H9 (cell line): ENCODE results near the gene DOCK2. TPM values are rescaled to one million over a fixed set of nuclear protein-coding genes. Genes with fewer than 3 reads are reported as not detected.

ENCODE experiments used
- DNase-seq: peaks from one replicate; pipeline ENCODE4 v3.0.0-alpha.2; 2017
- H2AFZ ChIP-seq: one replicate; pipeline ENCODE4 v1.6.1; 2013; ENCODE audit warnings: mild to moderate bottlenecking, low read length, control low read depth, moderate library complexity
- H2AK5ac ChIP-seq: 2 replicates; pipeline ENCODE4 v1.6.1; 2013; ENCODE audit warnings: low read length, control low read depth, mixed read lengths; ENCODE audit not compliant: insufficient read length
- H2BK120ac ChIP-seq: one replicate; pipeline ENCODE4 v1.6.1; 2013; ENCODE audit warnings: low read depth, mild to moderate bottlenecking, low read length, control low read depth, inconsistent platforms; ENCODE audit not compliant: poor library complexity, severe bottlenecking
- H2BK12ac ChIP-seq: 2 replicates; pipeline ENCODE4 v1.6.1; 2013; ENCODE audit warnings: low read length, control low read depth, mixed read lengths, low read depth; ENCODE audit not compliant: insufficient read length
- H2BK15ac ChIP-seq: 2 replicates; pipeline ENCODE4 v1.6.1; 2013; ENCODE audit warnings: low read depth, low read length, control low read depth
- H2BK20ac ChIP-seq: one replicate; pipeline ENCODE4 v1.6.1; 2013; ENCODE audit warnings: low read depth, mild to moderate bottlenecking, low read length, control low read depth, inconsistent platforms; ENCODE audit not compliant: poor library complexity, severe bottlenecking
- H2BK5ac ChIP-seq: 2 replicates; pipeline ENCODE4 v1.6.1; 2013; ENCODE audit warnings: low read length, control low read depth, mixed read lengths; ENCODE audit not compliant: insufficient read length
- H3K14ac ChIP-seq: 2 replicates; pipeline ENCODE4 v1.6.1; 2013; ENCODE audit warnings: low read length, control low read depth; ENCODE audit not compliant: insufficient read depth
- H3K18ac ChIP-seq: 2 replicates; pipeline ENCODE4 v1.6.1; 2013; ENCODE audit warnings: low read depth, mild to moderate bottlenecking, mixed read lengths, low read length, control low read depth; ENCODE audit not compliant: insufficient read length
- H3K23ac ChIP-seq: 2 replicates; pipeline ENCODE4 v1.6.1; 2013; ENCODE audit warnings: low read length, control low read depth, mixed read lengths, low read depth; ENCODE audit not compliant: insufficient read length
- H3K23me2 ChIP-seq: 2 replicates; pipeline ENCODE4 v1.6.1; 2013; ENCODE audit warnings: low read depth, mild to moderate bottlenecking, mixed read lengths, low read length, control low read depth; ENCODE audit not compliant: insufficient read length, poor library complexity, severe bottlenecking
- H3K27ac ChIP-seq: 2 replicates; pipeline ENCODE4 v1.5.1; 2013; ENCODE audit warnings: low read length, control low read depth, mixed read lengths, low read depth; ENCODE audit not compliant: insufficient read length
- H3K27me3 ChIP-seq: 2 replicates; pipeline ENCODE4 v1.6.1; 2013; ENCODE audit warnings: low read length, control low read depth, inconsistent platforms; ENCODE audit not compliant: insufficient read depth
- H3K4ac ChIP-seq: 2 replicates; pipeline ENCODE4 v1.6.1; 2013; ENCODE audit warnings: low read depth, mild to moderate bottlenecking, control low read depth, inconsistent platforms, low read length, moderate library complexity
- H3K4me1 ChIP-seq: 2 replicates; pipeline ENCODE4 v1.6.1; 2013; ENCODE audit warnings: low read length, control low read depth, inconsistent platforms; ENCODE audit not compliant: insufficient read depth
- H3K4me2 ChIP-seq: 2 replicates; pipeline ENCODE4 v1.6.1; 2013; ENCODE audit warnings: low read length, control low read depth, mixed read lengths; ENCODE audit not compliant: insufficient read length, insufficient read depth
- H3K56ac ChIP-seq: 2 replicates; pipeline ENCODE4 v1.6.1; 2013; ENCODE audit warnings: low read depth, mild to moderate bottlenecking, mixed read lengths, low read length, control low read depth; ENCODE audit not compliant: insufficient read length
- H3K79me1 ChIP-seq: 2 replicates; pipeline ENCODE4 v1.6.1; 2013; ENCODE audit warnings: low read depth, mild to moderate bottlenecking, moderate library complexity, low read length, control low read depth, inconsistent platforms; ENCODE audit not compliant: insufficient read depth, poor library complexity, severe bottlenecking
- H3K79me2 ChIP-seq: 2 replicates; pipeline ENCODE4 v1.6.1; 2013; ENCODE audit warnings: low read length, control low read depth, inconsistent platforms; ENCODE audit not compliant: insufficient read depth
- H3K9ac ChIP-seq: 2 replicates; pipeline ENCODE4 v1.6.1; 2013; ENCODE audit warnings: low read length, control low read depth, mixed read lengths; ENCODE audit not compliant: insufficient read length; ENCODE audit errors: extremely low read depth
- H3K9me3 ChIP-seq: one replicate; pipeline ENCODE4 v1.6.1; 2013; ENCODE audit warnings: low read depth, low read length, inconsistent platforms; ENCODE audit not compliant: control insufficient read depth
- H3T11ph ChIP-seq: one replicate; pipeline ENCODE4 v1.6.1; 2013; ENCODE audit warnings: mild to moderate bottlenecking, low read length, control low read depth, inconsistent platforms
- H4K20me1 ChIP-seq: one replicate; pipeline ENCODE4 v1.6.1; 2013; ENCODE audit not compliant: control insufficient read depth, insufficient read length, insufficient read depth
- H4K5ac ChIP-seq: 2 replicates; pipeline ENCODE4 v1.6.1; 2013; ENCODE audit warnings: low read depth, mild to moderate bottlenecking, mixed read lengths, low read length, control low read depth; ENCODE audit not compliant: insufficient read length
- H4K8ac ChIP-seq: replicated peaks from 2 replicates; pipeline ENCODE4 v1.6.1; 2013; ENCODE audit warnings: low read length, control low read depth, mixed read lengths, low read depth; ENCODE audit not compliant: insufficient read length
- H4K91ac ChIP-seq: 2 replicates; pipeline ENCODE4 v1.6.1; 2013; ENCODE audit warnings: low read depth, mild to moderate bottlenecking, moderate library complexity, mixed read lengths, low read length, control low read depth; ENCODE audit not compliant: insufficient read length
- H3K27ac Mint-ChIP-seq, 3 experiments: 2 replicates in 2 of 3; 3 replicates in 1 of 3; pipeline ENCODE4 v1.8.0; 2020 to 2021; ENCODE audit warnings: mixed read lengths in 3 of 3, mild to moderate bottlenecking in 1 of 3, moderate library complexity in 1 of 3
- H3K27me3 Mint-ChIP-seq: 2 replicates; pipeline ENCODE4 v1.8.0; 2021; ENCODE audit warnings: low read depth, mild to moderate bottlenecking, moderate library complexity, mixed read lengths
- H3K36me3 Mint-ChIP-seq, 3 experiments: 2 replicates in 2 of 3; 3 replicates in 1 of 3; pipeline ENCODE4 v1.8.0; 2020 to 2021; ENCODE audit warnings: low read depth in 3 of 3, mixed read lengths in 3 of 3; ENCODE audit not compliant: insufficient read depth in 1 of 3
- H3K4me1 Mint-ChIP-seq, 2 experiments: 2 replicates each; pipeline ENCODE4 v1.8.0; 2020; ENCODE audit warnings: mixed read lengths in 2 of 2
- H3K4me3 Mint-ChIP-seq, 2 experiments: 2 replicates in 1 of 2; 3 replicates in 1 of 2; pipeline ENCODE4 v1.8.0; 2020 to 2021; ENCODE audit warnings: mild to moderate bottlenecking in 2 of 2, mixed read lengths in 2 of 2, moderate library complexity in 1 of 2
- H3K9me3 Mint-ChIP-seq, 2 experiments: 2 replicates in 1 of 2; 3 replicates in 1 of 2; pipeline ENCODE4 v1.8.0; 2020; ENCODE audit warnings: mild to moderate bottlenecking in 2 of 2, mixed read lengths in 2 of 2, moderate library complexity in 1 of 2
- CTCF ChIP-seq: fragments of 200-600 bp; sonication (generic); conservative IDR thresholded peaks from 3 replicates; pipeline ENCODE4 v1.8.0; 2021; ENCODE audit warnings: antibody characterized with exemption, mild to moderate bottlenecking
- WGBS: extraction: QIAGEN DNeasy Blood & Tissue Kit; methylation state at CpG from one replicate; pipeline ENCODE4 v1.1.7; 2013; ENCODE audit warnings: missing lambda C conversion rate, low lambda C conversion rate, mixed read lengths; ENCODE audit not compliant: insufficient read length; ENCODE audit errors: extremely low coverage; 5-methylcytosine and 5-hydroxymethylcytosine counted together
- total RNA-seq: library from RNA; stranded (reverse); gene quantifications from 2 replicates; pipeline ENCODE4 v1.2.1, GENCODE V29; 2021

Gene DOCK2
- total RNA-seq, 1 experiment from 2014 or later, result 7.8 TPM

DNA sequence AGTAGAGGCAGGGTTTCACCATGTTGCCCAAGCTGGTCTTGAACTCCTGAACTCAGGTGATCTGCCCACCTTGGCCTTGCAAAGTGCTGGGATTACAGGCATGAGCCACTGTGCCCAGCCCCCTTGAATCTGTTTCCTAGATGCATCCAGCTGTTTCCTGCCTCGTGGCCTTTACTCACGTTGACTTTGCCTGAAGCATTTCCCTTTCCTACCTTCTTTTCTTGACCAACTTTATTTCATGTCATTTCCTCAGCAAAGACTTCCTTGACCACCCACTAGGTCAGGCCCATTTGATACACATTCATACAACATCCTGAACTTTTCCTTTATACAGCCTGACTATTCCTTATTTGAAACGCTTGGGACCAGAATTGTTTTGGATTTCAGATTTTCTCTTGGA lies 51.0 kb downstream of the DOCK2 start:
- Histone ChIP-seq H3K79me2 (no peaks in the 10 kb centered on the region), H2AK5ac (no peak overlapping the region), H3K4ac (no peak overlapping the region), H3K27ac (no peak overlapping the region), H4K91ac (no peak overlapping the region), H2BK120ac (no peak overlapping the region), H3K56ac (no peak overlapping the region), H3K4me1 (no peaks in the 10 kb centered on the region), H3K27me3 (no peaks in the 10 kb centered on the region), H3K14ac (no peak overlapping the region), H3T11ph (no peak overlapping the region), H3K4me2 (no peak overlapping the region), H3K23ac (no peak overlapping the region), H3K9ac (no peak overlapping the region), H3K23me2 (no peaks in the 10 kb centered on the region), H4K20me1 (no peaks in the 10 kb centered on the region), H3K9me3 (no peaks in the 10 kb centered on the region), H2BK20ac (no peak overlapping the region), H2BK5ac (no peak overlapping the region), H4K5ac (no peak overlapping the region), H3K79me1 (no peaks in the 10 kb centered on the region), H3K18ac (no peak overlapping the region), H2BK12ac (no peak overlapping the region), H2BK15ac (no peak overlapping the region), H4K8ac (no peak overlapping the region), H2AFZ (no peak overlapping the region)
- no CpG with 5 or more reads among the region's 3 CpGs for WGBS
- Mint-ChIP-seq H3K4me3 (no peak overlapping the region), H3K27me3 (no peaks in the 10 kb centered on the region), H3K9me3 (no peaks in the 10 kb centered on the region; a peak in 1 of 5 replicates), H3K36me3 (no peaks in the 10 kb centered on the region), H3K4me1 (0 out of 4 replicates have a peak, but pooled peaks cover 0 to 3% of the 10 kb centered on the region in 2 experiments), H3K27ac (no peak overlapping the region)
- TF ChIP-seq CTCF, result no peak
- DNase-seq, result no peak
